Neural progenitor cell (in vitro differentiated cells): Measurements from ENCODE around the gene KIR2DL3.
"Not testable (repeated sequence)": the region's sequence is repeated elsewhere in the genome, so short reads cannot be mapped to it uniquely, and the experiment has no call there.

Experiments
- CTCF ChIP-seq: fragments of 200-600 bp; sonication (generic); IDR thresholded peaks from 2 replicates; pipeline ENCODE4 v1.5.1; 2017; ENCODE audit warnings: antibody characterized with exemption, mild to moderate bottlenecking
- EZH2 ChIP-seq: fragments of 200-600 bp; sonication (generic); IDR thresholded peaks from 2 replicates; pipeline ENCODE4 v1.6.1; 2017; ENCODE audit warnings: antibody characterized with exemption, mild to moderate bottlenecking, moderate library complexity
- EZH2phosphoT487 ChIP-seq: fragments of 200-600 bp; sonication (generic); IDR thresholded peaks from 2 replicates; pipeline ENCODE4 v1.6.1; 2017; ENCODE audit warnings: antibody characterized with exemption

GRCh38 chr19:54747614-54748322 is 9.5 kb downstream of the KIR2DL3 start:
- not testable (repeated sequence) for TF ChIP-seq CTCF, EZH2, EZH2phosphoT487
